K562 (cell line): ENCODE measurements around the gene PCOLCE2. TPM values are rescaled to one million over a fixed set of nuclear protein-coding genes. Genes with fewer than 3 reads are reported as not detected.

Source experiments
- COPS2 ChIP-seq: fragments of 450-650 bp; conservative IDR thresholded peaks from 2 replicates; pipeline ENCODE4 v1.6.1; 2016; ENCODE audit warnings: mild to moderate bottlenecking, moderate library complexity
- CREBBP ChIP-seq: IDR thresholded peaks from one replicate; pipeline ENCODE4 v1.6.1; 2012; ENCODE audit warnings: low read depth, mild to moderate bottlenecking, control low read depth, inconsistent platforms, low read length
- CSDE1 ChIP-seq, 2 experiments: fragments of 450-650 bp; IDR thresholded peaks; 2 replicates each; pipeline ENCODE4 v1.6.1; 2016; ENCODE audit warnings: mild to moderate bottlenecking in 1 of 2
- E2F1 ChIP-seq: sonication (generic); formaldehyde crosslinking; IDR thresholded peaks from 2 replicates; pipeline ENCODE4 v1.8.1; 2023; ENCODE audit warnings: mild to moderate bottlenecking, missing genetic modification reagents, moderate library complexity
- FOXM1 ChIP-seq, 2 experiments: fragments of 450-650 bp in 1 of 2; sonication (generic) in 1 of 2; formaldehyde crosslinking in 1 of 2; IDR thresholded peaks; 2 replicates each; pipeline versions ENCODE4 v1.6.1 to v1.9.0; 2017 to 2022; ENCODE audit warnings: low read depth in 2 of 2, mild to moderate bottlenecking in 2 of 2, missing genetic modification reagents in 1 of 2, moderate library complexity in 1 of 2
- FOXP1 ChIP-seq: sonication (generic); formaldehyde crosslinking; IDR thresholded peaks from 2 replicates; pipeline ENCODE4 v1.8.0; 2022; ENCODE audit warnings: mild to moderate bottlenecking, missing genetic modification reagents
- LARP7 ChIP-seq: fragments of 450-650 bp; IDR thresholded peaks from 2 replicates; pipeline ENCODE4 v1.6.1; 2016
- MCM7 ChIP-seq, 2 experiments: fragments of 450-650 bp; IDR thresholded peaks; 2 replicates each; pipeline ENCODE4 v1.6.1; 2016 to 2018
- NR4A1 ChIP-seq, 2 experiments: fragments of 250-450 bp in 1 of 2; fragments of 450-650 bp in 1 of 2; sonication (Bioruptor Pico) in 1 of 2; IDR thresholded peaks; 2 replicates each; pipeline versions ENCODE4 v1.4.0 to v1.6.1; 2016 to 2020; ENCODE audit warnings: mild to moderate bottlenecking in 2 of 2, missing compliant biosample characterization in 1 of 2, missing genetic modification characterization in 1 of 2, moderate library complexity in 1 of 2
- PCBP1 ChIP-seq: fragments of 200-400 bp; formaldehyde crosslinking; IDR thresholded peaks from 2 replicates; pipeline ENCODE4 v1.6.1; 2018; ENCODE audit warnings: mild to moderate bottlenecking, low read depth, low read length; ENCODE audit not compliant: poor library complexity, severe bottlenecking
- PHF8 ChIP-seq: fragments of 200-600 bp; sonication (generic); IDR thresholded peaks from 2 replicates; pipeline ENCODE4 v1.6.1; 2012; ENCODE audit warnings: mixed run types, mild to moderate bottlenecking, inconsistent platforms, low read length, moderate library complexity, borderline replicate concordance
- RBM15 ChIP-seq: fragments of 200-400 bp; formaldehyde crosslinking; IDR thresholded peaks from 2 replicates; pipeline ENCODE4 v1.6.1; 2018; ENCODE audit warnings: mild to moderate bottlenecking, low read length, moderate library complexity; ENCODE audit not compliant: insufficient read depth
- RERE ChIP-seq: sonication (generic); formaldehyde crosslinking; IDR thresholded peaks from 2 replicates; pipeline ENCODE4 v1.8.0; 2023; ENCODE audit warnings: missing genetic modification reagents, mild to moderate bottlenecking, borderline replicate concordance
- RNF2 ChIP-seq: sonication (generic); IDR thresholded peaks from 2 replicates; pipeline ENCODE4 v1.6.1; 2016
- SMAD1 ChIP-seq: fragments of 150-350 bp; IDR thresholded peaks from 2 replicates; pipeline ENCODE4 v1.6.1; 2014; ENCODE audit warnings: low read length, low read depth; ENCODE audit not compliant: partially characterized antibody
- SMAD3 ChIP-seq: fragments of 450-650 bp; formaldehyde crosslinking; conservative IDR thresholded peaks from 2 replicates; pipeline ENCODE4 v1.4.0; 2020; ENCODE audit warnings: mild to moderate bottlenecking
- XRCC3 ChIP-seq: fragments of 450-650 bp; IDR thresholded peaks from 2 replicates; pipeline ENCODE4 v1.6.1; 2017; ENCODE audit warnings: mild to moderate bottlenecking, moderate library complexity
- ZC3H11A ChIP-seq: IDR thresholded peaks from 2 replicates; pipeline ENCODE4 v1.6.1; 2012; ENCODE audit warnings: low read depth, low read length, improper control_type of control experiment
- ZEB2 ChIP-seq: fragments of 450-650 bp; IDR thresholded peaks from 2 replicates; pipeline ENCODE4 v1.6.1; 2016
- ZNF282 ChIP-seq: sonication (generic); formaldehyde crosslinking; IDR thresholded peaks from 2 replicates; pipeline ENCODE4 v1.8.1; 2023; ENCODE audit warnings: missing genetic modification reagents
- ZNF431 ChIP-seq: sonication (generic); formaldehyde crosslinking; IDR thresholded peaks from 2 replicates; pipeline ENCODE4 v1.8.0; 2022; ENCODE audit warnings: mild to moderate bottlenecking, missing genetic modification reagents
- polyA plus RNA-seq, 8 experiments: library from polyadenylated mRNA; depleted of rRNA in 4 of 8; stranded (reverse) in 5 of 8; unstranded in 3 of 8; fragments of >200 nt; fragmentation: Nextera tagmentation in 2 of 8; fragmentation: Illumina TruSeq in 1 of 8; extraction: Ambion mirVana in 2 of 8; extraction: Trizol in 1 of 8; gene quantifications; 2 replicates each; pipeline versions ENCODE4 v1.2.1 to v1.2.3, GENCODE V29; 2011 to 2014; ENCODE audit warnings: inconsistent platforms in 1 of 8, missing spikeins in 1 of 8
- total RNA-seq, 7 experiments: library from RNA; depleted of rRNA in 6 of 7; stranded (reverse); fragments of >200 nt in 6 of 7; fragmentation: Illumina TruSeq in 2 of 7; extraction: Trizol in 2 of 7; gene quantifications; 2 replicates each; pipeline versions ENCODE4 v1.2.1 to v1.2.3, GENCODE V29; 2011 to 2021; ENCODE audit warnings: low replicate concordance in 1 of 7

Gene PCOLCE2
- total and polyA plus RNA-seq, 9 of the 15 experiments (the other 6 are each of a cell fraction or from before 2014, with no cell fraction given), result 0.18 to 1.2 (median 0.65) TPM

- TF ChIP-seq PHF8, result peak; percentile 20; the same call in 1 of the 2 replicates
- no peak for TF ChIP-seq CREBBP
- TF ChIP-seq RERE (CRISPR knock-in tag), result no peak
- TF ChIP-seq PCBP1, result peak; percentile 68
- TF ChIP-seq LARP7, result no peak
- TF ChIP-seq RNF2, result no peak
- TF ChIP-seq RBM15, result no peak
- TF ChIP-seq MCM7 (IDR thresholded peaks at IDR 0.05), result no peak
- no peak for TF ChIP-seq ZNF282 (CRISPR knock-in tag)
- no peak for TF ChIP-seq XRCC3
- no peak for TF ChIP-seq FOXM1 (IDR thresholded peaks at IDR 0.05; ENCODE audit: low read depth)
- no peak for TF ChIP-seq FOXM1 (CRISPR knock-in tag; IDR thresholded peaks at IDR 0.05; ENCODE audit: low read depth)
- 0 out of 2 replicates have a peak, but pooled peaks have one; percentile 48 for TF ChIP-seq FOXP1 (CRISPR knock-in tag)
- no peak for TF ChIP-seq NR4A1 (CRISPR knock-in tag; IDR thresholded peaks at IDR 0.05)
- TF ChIP-seq NR4A1 (tag; IDR thresholded peaks at IDR 0.05), result no peak
- no peak for TF ChIP-seq COPS2
- TF ChIP-seq SMAD3 (CRISPR knock-in tag), result no peak
- no peak for TF ChIP-seq SMAD1
- TF ChIP-seq CSDE1 (IDR thresholded peaks at IDR 0.05), result no peak
- TF ChIP-seq ZC3H11A, result no peak
- no peak for TF ChIP-seq E2F1 (CRISPR knock-in tag)
- TF ChIP-seq ZNF431, result 0 out of 2 replicates have a peak, but pooled peaks have one; percentile 52
- no peak for TF ChIP-seq ZEB2
These were observed at the start of gene PCOLCE2 (continued) for GRCh38 chr3:142888481-142889211.
